GM19193 (cell line): ENCODE measurements around the gene EBNA1BP2.

ENCODE experiments used
- POLR2A ChIP-seq: IDR thresholded peaks from 4 replicates; pipeline ENCODE4 v1.6.1; 2011; ENCODE audit not compliant: insufficient read depth, insufficient read length; ENCODE audit errors: extremely low read depth

Gene EBNA1BP2

DNA sequence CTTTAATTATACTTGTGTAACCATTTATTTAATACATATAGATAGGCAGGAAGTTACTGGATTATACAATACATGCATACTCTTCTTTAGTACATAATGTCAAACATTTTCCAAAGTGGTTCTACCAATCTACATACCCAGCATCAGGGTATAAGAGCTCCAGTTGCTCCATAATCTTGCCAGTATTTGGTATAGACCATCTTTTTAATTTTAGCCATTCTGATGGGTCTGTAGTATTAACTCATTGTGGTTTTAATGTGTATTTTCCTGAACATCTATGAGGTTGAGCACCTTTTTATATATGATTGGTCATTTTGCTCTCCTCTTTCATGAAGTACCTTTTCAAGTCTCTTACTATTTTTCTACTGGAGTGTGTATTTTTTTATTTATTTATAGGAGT is 32.1 kb downstream of the EBNA1BP2 start:
- TF ChIP-seq POLR2A: no peak

GRCh38 chr1:43137445-43138052 is 34.5 kb downstream of the EBNA1BP2 start:
- no peak for TF ChIP-seq POLR2A

GRCh38 chr1:43135857-43136781 is 36.0 kb downstream of the EBNA1BP2 start:
- TF ChIP-seq POLR2A: no peak

- no peak for TF ChIP-seq POLR2A
Observed at GRCh38 chr1:43134640-43135039, 37.5 kb downstream of the EBNA1BP2 start.

DNA sequence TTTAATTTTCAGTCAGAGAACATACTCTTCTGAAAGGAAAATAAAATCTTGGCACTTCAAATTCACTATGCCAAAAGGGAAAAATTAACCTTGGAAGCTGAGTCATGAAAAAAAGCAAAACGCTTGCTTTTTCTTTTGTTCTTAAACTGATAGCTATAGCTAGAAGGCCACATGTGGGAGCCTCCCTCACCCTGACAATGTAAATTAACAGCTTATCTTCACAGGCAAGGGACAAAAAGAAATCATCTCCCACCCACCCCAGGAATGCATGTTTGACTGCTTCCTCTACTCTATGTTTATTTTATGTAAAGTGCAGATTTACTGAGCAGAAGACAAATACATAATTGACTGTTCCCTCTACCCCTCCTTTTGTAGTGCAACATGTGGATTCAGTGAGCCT is 38.0 kb downstream of the EBNA1BP2 start:
- no peak for TF ChIP-seq POLR2A

GRCh38 chr1:43129426-43129825 is 42.7 kb downstream of the EBNA1BP2 start:
- no peak for TF ChIP-seq POLR2A

DNA sequence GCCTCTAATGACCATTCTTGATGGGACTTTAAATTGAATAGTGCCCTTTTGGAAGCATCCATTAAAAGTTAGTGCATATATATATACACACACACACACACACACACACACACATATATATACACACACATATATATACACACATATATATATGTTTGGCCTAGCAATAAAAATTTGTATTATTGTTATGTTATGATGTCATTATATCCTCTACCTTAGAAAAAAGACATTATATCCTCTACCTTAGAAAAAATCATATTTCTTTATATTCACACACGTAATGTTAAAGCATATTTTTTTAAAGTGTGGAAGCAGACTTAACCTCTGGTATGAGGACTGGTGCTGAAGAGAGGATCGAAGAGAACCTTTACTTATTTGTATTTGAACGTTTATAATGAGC is 43.3 kb downstream of the EBNA1BP2 start:
- TF ChIP-seq POLR2A: no peak

GRCh38 chr1:43123031-43123430 is 49.1 kb downstream of the EBNA1BP2 start:
- TF ChIP-seq POLR2A: no peak

DNA sequence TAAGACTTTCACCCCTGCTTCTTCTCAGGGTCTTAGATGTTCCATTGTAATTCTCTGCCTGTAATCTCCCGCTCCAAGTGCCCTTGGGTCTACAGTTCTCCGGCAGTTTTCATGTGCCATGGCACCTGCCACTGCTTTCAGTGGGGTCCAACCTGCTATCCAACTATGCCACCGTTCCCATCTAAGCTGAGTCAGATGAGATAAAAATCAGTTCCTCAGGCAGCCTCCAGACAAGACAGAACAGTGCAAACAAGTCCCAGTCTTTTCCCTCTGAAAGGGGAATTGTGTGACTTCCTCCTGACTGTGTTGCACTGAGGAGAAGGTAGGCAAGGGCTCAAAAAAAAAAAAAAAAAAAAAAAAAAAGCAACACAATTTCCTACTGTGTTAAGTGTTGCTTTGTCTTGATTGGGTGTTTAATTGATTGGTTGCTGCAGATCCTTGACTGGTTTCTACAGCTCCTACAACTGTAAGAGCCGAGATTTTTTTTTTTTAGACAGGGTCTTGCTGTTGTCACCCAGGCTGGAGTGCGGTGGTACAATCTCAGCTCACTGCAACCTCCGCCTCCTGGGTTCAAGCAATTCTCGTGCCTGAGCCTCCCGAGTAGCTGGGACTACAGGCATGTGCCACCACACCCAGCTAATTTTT is 50.7 kb downstream of the EBNA1BP2 start:
- no peak for TF ChIP-seq POLR2A
